ENCODE measurements around the gene CDH7.

CDH7 gene

DNA sequence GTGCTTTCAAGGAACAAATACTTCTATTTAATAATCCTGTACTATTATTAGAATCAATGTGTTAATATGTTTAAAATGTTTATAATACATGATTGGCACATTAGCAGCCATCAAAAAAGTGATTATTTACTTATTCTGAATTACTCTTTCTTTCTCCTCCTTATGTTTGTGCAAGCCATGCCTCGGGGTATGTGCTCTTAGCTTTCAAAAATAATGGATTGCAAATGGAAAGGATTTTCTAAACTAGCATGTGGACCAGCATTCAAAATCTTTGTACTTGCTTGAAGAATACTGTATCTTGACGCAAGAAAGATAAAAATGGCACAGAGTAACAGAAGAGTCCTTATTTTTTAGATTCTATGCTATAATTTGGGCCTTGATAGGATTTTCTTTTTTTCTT, 156.5 kb downstream of the CDH7 start:
- DNase-seq (ENCODE audit: low spot score), result no peak

DNA sequence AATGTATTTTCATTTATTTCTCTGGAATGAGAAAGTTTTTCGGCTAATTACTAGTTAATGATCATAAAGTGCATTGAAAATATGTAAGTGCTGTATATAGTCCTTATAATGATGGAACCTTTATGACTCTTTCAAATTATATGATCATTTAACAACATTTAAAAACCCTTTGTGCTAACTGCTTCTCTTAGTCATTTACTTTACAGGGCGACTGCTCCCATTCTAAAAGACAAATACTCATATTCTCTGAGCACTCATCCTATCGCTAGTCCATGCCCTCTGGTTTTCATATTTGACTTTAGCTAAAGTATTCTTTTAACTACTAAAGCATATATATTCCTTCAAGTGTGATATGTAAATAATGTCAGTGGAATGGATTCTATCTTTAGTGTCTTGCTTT, 168.2 kb downstream of the CDH7 start:
- DNase-seq (ENCODE audit: low spot score), result no peak

DNA sequence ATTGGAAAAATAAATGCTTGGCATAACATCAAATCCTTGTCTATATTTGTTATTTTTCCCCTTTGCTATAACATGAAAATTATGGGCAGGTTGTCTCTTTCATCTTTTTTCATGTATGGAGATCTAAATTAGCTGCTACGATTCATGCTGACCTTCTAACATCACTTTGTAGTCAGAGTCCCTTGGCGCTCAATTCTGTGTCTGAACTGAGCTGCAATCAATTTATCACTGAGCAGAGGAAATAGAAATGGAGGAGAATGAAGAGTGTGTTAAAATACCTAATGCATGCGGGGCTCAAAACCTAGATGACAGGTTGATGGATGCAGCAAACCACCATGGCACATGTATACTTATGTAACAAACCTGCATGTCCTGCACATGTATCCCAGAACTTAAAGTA, 168.9 kb downstream of the CDH7 start:
- no peak for DNase-seq (ENCODE audit: low spot score)

DNA sequence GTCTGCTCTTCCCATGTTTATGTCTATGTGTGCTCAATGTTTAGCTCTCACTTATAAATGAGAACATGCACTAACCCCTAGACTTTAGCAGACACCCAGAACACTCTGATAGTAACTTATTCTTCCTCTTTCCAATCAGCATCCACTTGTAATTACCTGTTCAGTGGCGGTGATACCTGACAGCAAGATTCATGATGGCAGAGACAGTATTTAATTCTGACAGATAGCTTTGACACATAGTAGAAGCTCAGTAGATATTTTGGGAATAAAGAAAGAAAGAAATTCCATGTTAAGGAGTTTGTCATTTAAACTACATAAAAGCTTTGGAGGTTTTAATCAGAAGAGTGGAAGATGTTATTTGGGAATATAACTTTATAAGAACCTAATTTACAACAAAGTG, 171.3 kb downstream of the CDH7 start:
- no peak for DNase-seq (ENCODE audit: low spot score)

DNA sequence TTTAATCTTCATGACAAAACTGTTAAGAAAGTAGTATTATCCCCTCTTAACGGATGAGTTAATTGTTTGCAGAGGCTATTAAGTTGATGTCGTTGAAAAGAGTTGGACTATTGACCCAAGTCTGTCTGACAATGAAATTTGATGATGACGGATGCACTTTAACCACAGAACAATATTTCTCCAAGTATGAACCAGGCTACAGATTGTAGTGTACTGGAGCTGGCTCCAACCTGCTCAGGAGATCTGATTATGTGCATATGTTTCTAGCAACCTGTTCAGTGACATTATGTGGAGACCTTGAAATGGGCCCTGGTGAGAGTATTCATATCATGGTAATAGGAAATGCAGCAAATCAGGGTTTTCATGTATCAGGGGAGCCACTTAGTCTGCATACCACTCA, 174.1 kb downstream of the CDH7 start:
- DNase-seq (ENCODE audit: low spot score), result no peak

DNA sequence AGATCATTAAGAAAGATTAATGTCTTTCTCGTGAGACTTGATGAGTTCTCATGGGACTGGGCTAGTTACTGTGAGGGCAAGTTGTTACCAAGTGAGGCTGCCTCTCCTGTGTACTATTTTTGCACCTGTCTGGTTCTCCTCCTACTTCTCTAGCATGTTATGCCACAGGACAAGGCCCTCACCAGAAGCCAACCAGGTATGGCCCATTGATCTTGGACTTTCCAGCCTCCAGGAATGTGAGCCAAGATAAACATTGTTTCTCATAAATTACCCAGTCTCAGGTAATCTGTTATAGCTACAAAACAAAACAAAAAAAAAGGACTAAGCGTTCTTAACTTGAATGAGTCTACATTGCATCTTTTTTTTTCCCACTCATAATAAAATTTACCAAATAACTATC, 184.1 kb downstream of the CDH7 start:
- no peak for DNase-seq (ENCODE audit: low spot score)

DNA sequence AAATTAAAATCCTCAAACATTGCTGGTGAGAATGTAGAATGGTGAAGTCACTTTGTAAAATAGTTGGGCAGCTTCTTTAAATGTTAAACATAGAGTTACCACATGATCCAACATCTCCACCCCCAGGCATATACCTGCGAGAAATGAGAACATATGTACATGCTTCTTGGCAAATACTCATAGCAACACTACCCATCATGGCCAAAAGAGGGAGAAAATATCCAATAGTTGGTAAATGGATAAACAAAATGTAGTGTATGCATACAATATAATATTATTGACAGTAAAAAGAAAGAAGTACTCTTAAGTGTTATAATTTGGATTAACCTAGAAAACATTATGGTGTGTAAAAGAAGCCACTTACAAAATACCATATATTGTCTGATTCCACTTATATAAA, 185.9 kb downstream of the CDH7 start:
- DNase-seq (ENCODE audit: low spot score), result no peak

DNA sequence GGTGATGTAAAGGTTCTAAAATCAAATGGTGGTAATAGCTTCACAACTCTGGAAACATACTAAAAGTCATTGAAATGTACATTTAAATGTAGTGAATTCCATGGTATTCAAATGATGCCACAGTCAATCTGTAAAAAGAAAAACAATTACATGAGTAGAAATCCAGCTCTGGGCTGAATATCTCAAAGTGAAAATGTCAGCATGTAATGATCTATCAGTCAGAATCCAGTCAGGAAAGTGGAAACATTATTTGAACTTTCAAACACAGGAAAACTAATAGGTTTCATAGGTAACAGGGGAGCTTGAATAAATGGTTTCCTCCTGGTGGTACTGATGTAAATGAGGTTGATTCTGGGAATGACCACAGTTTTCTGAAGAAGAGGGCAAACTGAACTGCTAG, 186.4 kb downstream of the CDH7 start:
- DNase-seq (ENCODE audit: low spot score), result no peak

DNA sequence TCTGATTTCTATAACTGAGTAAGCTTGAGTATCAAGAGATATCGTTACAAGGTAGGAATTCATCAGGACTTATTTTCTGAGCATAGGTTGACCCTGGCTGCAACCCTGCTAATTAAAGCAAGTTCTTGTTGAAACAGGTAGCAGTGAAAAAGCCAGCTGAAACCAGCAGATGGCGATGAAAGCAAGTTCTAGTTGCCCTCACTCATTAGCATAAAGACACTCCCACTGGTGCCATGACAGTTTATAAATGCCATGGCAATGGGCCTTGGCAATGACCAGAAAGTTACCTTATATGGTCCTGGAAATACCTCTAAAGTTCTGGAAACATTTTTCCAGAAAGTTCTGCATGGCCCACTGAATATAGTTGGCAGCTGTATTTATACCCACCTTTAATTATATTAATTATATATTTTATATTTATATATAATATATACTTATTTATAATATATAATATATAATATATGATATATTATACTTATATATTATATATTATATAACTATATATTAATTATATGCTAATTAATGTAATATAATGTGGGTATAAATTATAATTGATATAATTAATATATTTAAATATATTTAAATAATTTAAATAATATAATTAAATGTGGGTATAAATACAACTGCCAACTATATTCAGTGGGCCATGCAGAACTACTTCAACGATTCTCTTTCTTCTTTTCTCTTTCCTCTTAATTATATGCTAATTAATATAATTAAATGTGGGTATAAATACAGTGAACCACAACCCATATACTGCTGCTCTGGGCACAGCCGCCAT, 188.0 kb downstream of the CDH7 start:
- DNase-seq (ENCODE audit: low spot score), result peak; percentile 18
